Activated CD4-positive, alpha-beta memory T cell treated with anti-CD3 and anti-CD28 coated beads, Interleukin-2, amount 10 ng/mL, durations not matched to agents 7 days and 5 days (primary cell): Measurements from ENCODE around the gene GPR17. TPM values are rescaled to one million over a fixed set of nuclear protein-coding genes. Genes with fewer than 3 reads are reported as not detected.

ENCODE experiments used
- CTCF ChIA-PET: fragments of 350-600 bp; sonication (Branson Sonifier 250); formaldehyde crosslinking; loops from one replicate; lab custom pipeline; 2021; ENCODE audit warnings: antibody characterized with exemption, inconsistent platforms; lab: Charles Lee
- POLR2A ChIA-PET: fragments of 350-600 bp; sonication (Branson Sonifier 250); formaldehyde crosslinking; loops from one replicate; lab custom pipeline; 2021; ENCODE audit warnings: antibody characterized with exemption; lab: Charles Lee
- DNase-seq: peaks from one replicate; pipeline ENCODE4 v3.0.0-alpha.2; 2020
- H3K27ac Mint-ChIP-seq: one replicate; pipeline ENCODE4 v1.8.0; 2021; ENCODE audit warnings: mild to moderate bottlenecking, mixed read lengths
- H3K27me3 Mint-ChIP-seq: one replicate; pipeline ENCODE4 v1.8.0; 2021; ENCODE audit warnings: mixed read lengths
- H3K36me3 Mint-ChIP-seq: one replicate; pipeline ENCODE4 v1.8.0; 2021; ENCODE audit warnings: low read depth, mixed read lengths
- H3K4me1 Mint-ChIP-seq: one replicate; pipeline ENCODE4 v1.8.0; 2021; ENCODE audit warnings: mixed read lengths
- H3K4me3 Mint-ChIP-seq: one replicate; pipeline ENCODE4 v1.8.0; 2021; ENCODE audit warnings: mild to moderate bottlenecking, mixed read lengths
- H3K9me3 Mint-ChIP-seq: one replicate; pipeline ENCODE4 v1.8.0; 2021; ENCODE audit warnings: mixed read lengths
- total RNA-seq, 2 experiments: library from RNA; stranded (reverse); gene quantifications; one replicate each; pipeline ENCODE4 v1.2.3, GENCODE V29; 2021

Gene GPR17
- total RNA-seq, 2 experiments from 2014 or later, result not detected

GRCh38 chr2:127697482-127698180 is 51.7 kb downstream of the GPR17 start:
- H3K9me3 Mint-ChIP-seq, result no peaks in the 10 kb centered on the region
- no peak overlapping the region for H3K4me3 Mint-ChIP-seq
- CTCF ChIA-PET, result interaction anchor here (0.5 to 0.7 kb wide), 2 partner anchors 18 to 106 kb away, joined by 3 read pairs; no protein-coding TSS in a partner anchor
- H3K36me3 Mint-ChIP-seq, result peaks cover 6% of the 10 kb centered on the region
- no peak for DNase-seq
- H3K27me3 Mint-ChIP-seq, result no peaks in the 10 kb centered on the region
- no peak overlapping the region for H3K27ac Mint-ChIP-seq
- H3K4me1 Mint-ChIP-seq, result peaks cover 18% of the 10 kb centered on the region
- POLR2A ChIA-PET, result no interaction called here

- Mint-ChIP-seq H3K27me3 (no peaks in the 10 kb centered on the region), H3K4me3 (no peak overlapping the region), H3K4me1 (peaks cover 25% of the 10 kb centered on the region), H3K9me3 (no peaks in the 10 kb centered on the region), H3K36me3 (peaks cover 12% of the 10 kb centered on the region), H3K27ac (no peak overlapping the region)
- DNase-seq, result no peak
- ChIA-PET CTCF (interaction anchor here (1.0 kb wide), 1 partner anchor 49 kb away, joined by 3 read pairs; no protein-coding TSS in a partner anchor), POLR2A (no interaction called here)
Observed at GRCh38 chr2:127698553-127699355, 52.8 kb downstream of the GPR17 start.

GRCh38 chr2:127700527-127701192 is 54.7 kb downstream of the GPR17 start:
- peaks cover 39% of the 10 kb centered on the region for H3K4me1 Mint-ChIP-seq
- no peaks in the 10 kb centered on the region for H3K27me3 Mint-ChIP-seq
- ChIA-PET POLR2A (interaction anchor here (0.7 to 5.9 kb wide), 18 partner anchors 8 to 620 kb away, joined by 3 to 30 read pairs (median 8); partner anchors contain the start of genes ERCC3, IWS1, POLR2D and SAP130), CTCF (interaction anchor here (0.7 kb wide), 1 partner anchor 109 kb away, joined by 4 read pairs; no protein-coding TSS in a partner anchor)
- peaks cover 26% of the 10 kb centered on the region for H3K36me3 Mint-ChIP-seq
- no peaks in the 10 kb centered on the region for H3K9me3 Mint-ChIP-seq
- DNase-seq, result no peak
- peak overlapping the region; percentile 88 for H3K4me3 Mint-ChIP-seq
- H3K27ac Mint-ChIP-seq, result peak overlapping the region; percentile 94

GRCh38 chr2:127701193-127701650 is 55.3 kb downstream of the GPR17 start, which contains the start of gene SFT2D3:
SFT2D3 (plus strand) TSS chr2:127701497; CDS start chr2:127701529, 32 bp downstream.
- CTCF ChIA-PET, result interaction anchor here (0.7 kb wide), 1 partner anchor 110 kb away, joined by 4 read pairs; no protein-coding TSS in a partner anchor

GRCh38 chr2:127701651-127702394 is 55.9 kb downstream of the GPR17 start:
- DNase-seq, result peak; percentile 85
- H3K9me3 Mint-ChIP-seq, result no peaks in the 10 kb centered on the region
- H3K4me3 Mint-ChIP-seq, result peak overlapping the region; percentile 88
- ChIA-PET POLR2A (interaction anchor here (0.6 to 5.9 kb wide), 34 partner anchors 9 to 621 kb away, joined by 3 to 30 read pairs (median 5); partner anchors contain the start of genes ERCC3, IWS1, POLR2D and SAP130), CTCF (interaction anchor here (0.5 to 1.4 kb wide), 7 partner anchors 59 to 382 kb away, joined by 3 to 8 read pairs (median 4); partner anchors contain the start of gene WDR33)
- peaks cover 31% of the 10 kb centered on the region for H3K36me3 Mint-ChIP-seq
- no peaks in the 10 kb centered on the region for H3K27me3 Mint-ChIP-seq
- H3K27ac Mint-ChIP-seq, result peak overlapping the region; percentile 95
- peaks cover 39% of the 10 kb centered on the region for H3K4me1 Mint-ChIP-seq

More at GRCh38 chr2:127701193-127701650, 55.3 kb downstream of the GPR17 start, which contains the start of gene SFT2D3:
- H3K4me1 Mint-ChIP-seq, result peaks cover 39% of the 10 kb centered on the region
- no peaks in the 10 kb centered on the region for H3K9me3 Mint-ChIP-seq
- peak within 1 kb of the TSS; percentile 95 for H3K27ac Mint-ChIP-seq
- H3K4me3 Mint-ChIP-seq, result peak within 1 kb of the TSS; percentile 88
- H3K27me3 Mint-ChIP-seq, result no peaks in the 10 kb centered on the region
- H3K36me3 Mint-ChIP-seq, result peaks cover 27% of the 10 kb centered on the region
- peak; percentile 93 for DNase-seq
- POLR2A ChIA-PET, result interaction anchor here (0.6 to 5.9 kb wide), 21 partner anchors 9 to 621 kb away, joined by 3 to 30 read pairs (median 6); partner anchors contain the start of genes ERCC3, IWS1, POLR2D and SAP130

Other genes starting within 250 kb of the GPR17 start
- gene PROC, start 227.7 kb upstream of the GPR17 start, total RNA-seq, result not detected
- gene IWS1, start 119.7 kb upstream of the GPR17 start, total RNA-seq, result 10 to 100 TPM; 40.8 to 43.3 TPM
- gene MYO7B, start 110.5 kb upstream of the GPR17 start, total RNA-seq, result under 1 TPM; 0.13 to 0.18 TPM
- gene LIMS2, start 29.4 kb downstream of the GPR17 start, total RNA-seq, result 10 to 100 TPM; 15.0 to 15.5 TPM
- 1 to 10 TPM; 5.2 to 5.8 TPM for gene SFT2D3, start 55.3 kb downstream of the GPR17 start, total RNA-seq
- gene WDR33, start 165.0 kb downstream of the GPR17 start, total RNA-seq, result 10 to 100 TPM; 63.7 to 65.1 TPM
- gene POLR2D, start 212.0 kb downstream of the GPR17 start, total RNA-seq, result 10 to 100 TPM; 43.8 to 45.7 TPM
- gene AMMECR1L, start 239.8 kb downstream of the GPR17 start, total RNA-seq, result 10 to 100 TPM; 14.3 to 15.0 TPM